AG04450 (cell line): ENCODE data around the gene KMT2B. TPM values are rescaled to one million over a fixed set of nuclear protein-coding genes. Genes with fewer than 3 reads are reported as not detected.

Experiments
- CTCF ChIA-PET: fragments of 300-600, 350-600 bp; formaldehyde crosslinking; extraction: SDS; loops from one replicate; lab custom pipeline; 2022; ENCODE audit warnings: antibody characterized with exemption, inconsistent platforms; lab: Charles Lee
- POLR2A ChIA-PET: fragments of 350-600 bp; formaldehyde crosslinking; extraction: SDS; loops from one replicate; lab custom pipeline; 2021; ENCODE audit warnings: antibody characterized with exemption, inconsistent platforms; lab: Yijun Ruan, JAX
- DNase-seq: peaks from one replicate; pipeline ENCODE4 v3.0.0-alpha.2; 2011; ENCODE audit warnings: low read depth, low spot score
- H3K27ac ChIP-seq: one replicate; pipeline ENCODE4 v1.5.1; 2012; ENCODE audit warnings: low read depth, low read length, control low read depth
- H3K27me3 ChIP-seq: one replicate; pipeline ENCODE4 v1.6.0; 2012; ENCODE audit warnings: low read length; ENCODE audit not compliant: control insufficient read depth, insufficient read depth
- H3K4me3 ChIP-seq: 2 replicates; pipeline ENCODE4 v1.5.1; 2011; ENCODE audit warnings: mild to moderate bottlenecking, low read depth, low read length, control low read depth
- H3K9me3 ChIP-seq: 2 replicates; pipeline ENCODE4 v1.5.1; 2012; ENCODE audit warnings: low read length; ENCODE audit not compliant: control insufficient read depth, insufficient read depth
- CTCF ChIP-seq: IDR thresholded peaks from 2 replicates; pipeline ENCODE4 v1.5.1; 2011; ENCODE audit warnings: low read depth, low read length, control low read depth, inconsistent platforms
- polyA plus RNA-seq: library from polyadenylated mRNA; depleted of rRNA; stranded (reverse); fragments of >200 nt; gene quantifications from 2 replicates; pipeline ENCODE4 v1.2.3, GENCODE V29; 2011

The KMT2B gene
- polyA plus RNA-seq, 1 experiment = 6.1 TPM

- H3K27ac ChIP-seq = no peak overlapping the region
- H3K9me3 ChIP-seq = no peaks in the 10 kb centered on the region; the same call in 1 of the 2 replicates
- no peak overlapping the region for H3K4me3 ChIP-seq
- DNase-seq = no peak
- POLR2A ChIA-PET = no interaction called here
- TF ChIP-seq CTCF = no peak
- CTCF ChIA-PET = interaction anchor here (0.6 to 0.8 kb wide), 2 partner anchors 20 to 22 kb away, joined by 3 read pairs; no protein-coding TSS in a partner anchor
- peaks cover 2% of the 10 kb centered on the region for H3K27me3 ChIP-seq
These were observed 3.0 kb upstream of the KMT2B start for GRCh38 chr19:35714601-35715354.

GRCh38 chr19:35715355-35715809, 2.4 kb upstream of the KMT2B start:
- ChIA-PET CTCF (interaction anchor here (0.7 to 1.0 kb wide), 3 partner anchors 22 to 166 kb away, joined by 3 read pairs; no protein-coding TSS in a partner anchor), POLR2A (no interaction called here)
- no peak overlapping the region for H3K4me3 ChIP-seq
- no peak for TF ChIP-seq CTCF
- peaks cover 2% of the 10 kb centered on the region for H3K27me3 ChIP-seq
- H3K9me3 ChIP-seq = no peaks in the 10 kb centered on the region; the same call in 1 of the 2 replicates
- no peak for DNase-seq
- no peak overlapping the region for H3K27ac ChIP-seq

- Histone ChIP-seq H3K4me3 (peak overlapping the region; percentile 84), H3K27ac (peak overlapping the region; percentile 57), H3K9me3 (no peaks in the 10 kb centered on the region; the same call in 1 of the 2 replicates), H3K27me3 (no peaks in the 10 kb centered on the region)
- no peak for TF ChIP-seq CTCF
- no peak for DNase-seq
- ChIA-PET POLR2A (no interaction called here), CTCF (interaction anchor here (0.7 to 1.0 kb wide), 2 partner anchors 23 to 167 kb away, joined by 3 read pairs; no protein-coding TSS in a partner anchor)
These were observed 1.6 kb upstream of the KMT2B start for GRCh38 chr19:35715981-35716800.

GRCh38 chr19:35716801-35717664, 770 bp upstream of the KMT2B start:
- Histone ChIP-seq H3K27ac (peak overlapping the region; percentile 57), H3K27me3 (no peaks in the 10 kb centered on the region), H3K4me3 (peak overlapping the region; percentile 84), H3K9me3 (no peaks in the 10 kb centered on the region; the same call in 1 of the 2 replicates)
- TF ChIP-seq CTCF = peak; percentile 85
- CTCF ChIA-PET = no interaction called here
- peak; percentile 84 for DNase-seq
- POLR2A ChIA-PET = no interaction called here
